C4-2B (cell line): ENCODE results near the gene SLC25A18.

Source experiments
- CTCF ChIP-seq: fragments of 450-650 bp; conservative IDR thresholded peaks from 2 replicates; pipeline ENCODE4 v1.5.1; 2017; ENCODE audit warnings: mild to moderate bottlenecking
- ZFX ChIP-seq: fragments of 450-650 bp; IDR thresholded peaks from 2 replicates; pipeline ENCODE4 v1.6.1; 2017

- TF ChIP-seq CTCF (no peak), ZFX (no peak)
Observed at GRCh38 chr22:17603668-17604067, 40.4 kb downstream of the SLC25A18 start.
